ENCODE results near the gene EPHA8.

DNA sequence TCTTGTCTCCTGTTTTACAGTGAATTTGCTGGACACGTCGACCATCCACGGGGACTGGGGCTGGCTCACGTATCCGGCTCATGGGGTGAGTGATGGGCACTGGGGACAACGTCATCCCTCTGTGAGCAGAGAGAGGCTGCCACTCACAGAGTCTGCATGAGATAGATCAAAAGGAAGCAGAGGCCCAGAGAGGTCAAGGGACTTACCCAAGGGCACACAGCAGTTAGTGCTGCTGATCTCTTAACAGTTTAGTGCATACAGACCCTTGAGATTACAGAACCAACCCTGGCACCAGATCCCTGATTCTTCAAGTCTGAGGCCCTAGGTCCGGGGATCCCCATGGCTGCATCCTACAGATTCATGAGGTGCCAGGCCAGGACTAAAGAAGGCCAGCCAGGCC, 6.0 kb downstream of the EPHA8 start:
- TF ChIP-seq, protein P1, sequence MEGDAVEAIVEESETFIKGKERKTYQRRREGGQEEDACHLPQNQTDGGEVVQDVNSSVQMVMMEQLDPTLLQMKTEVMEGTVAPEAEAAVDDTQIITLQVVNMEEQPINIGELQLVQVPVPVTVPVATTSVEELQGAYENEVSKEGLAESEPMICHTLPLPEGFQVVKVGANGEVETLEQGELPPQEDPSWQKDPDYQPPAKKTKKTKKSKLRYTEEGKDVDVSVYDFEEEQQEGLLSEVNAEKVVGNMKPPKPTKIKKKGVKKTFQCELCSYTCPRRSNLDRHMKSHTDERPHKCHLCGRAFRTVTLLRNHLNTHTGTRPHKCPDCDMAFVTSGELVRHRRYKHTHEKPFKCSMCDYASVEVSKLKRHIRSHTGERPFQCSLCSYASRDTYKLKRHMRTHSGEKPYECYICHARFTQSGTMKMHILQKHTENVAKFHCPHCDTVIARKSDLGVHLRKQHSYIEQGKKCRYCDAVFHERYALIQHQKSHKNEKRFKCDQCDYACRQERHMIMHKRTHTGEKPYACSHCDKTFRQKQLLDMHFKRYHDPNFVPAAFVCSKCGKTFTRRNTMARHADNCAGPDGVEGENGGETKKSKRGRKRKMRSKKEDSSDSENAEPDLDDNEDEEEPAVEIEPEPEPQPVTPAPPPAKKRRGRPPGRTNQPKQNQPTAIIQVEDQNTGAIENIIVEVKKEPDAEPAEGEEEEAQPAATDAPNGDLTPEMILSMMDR (conservative IDR thresholded peaks at IDR 0.05), result no peak
- TF ChIP-seq EZH2 (IDR thresholded peaks at IDR 0.05; ENCODE audit: low read depth), result no peak
